Nephron progenitor cell (in vitro differentiated cells): ENCODE results near the gene LRRIQ4.
A peak's percentile ranks its signal among the peaks of the same experiment; 100 is the strongest.

ENCODE experiments used
- DNase-seq: peaks from one replicate; pipeline ENCODE4 v3.0.0; 2021
- H3K27ac Mint-ChIP-seq: 2 replicates; pipeline ENCODE4 v1.8.0; 2021; ENCODE audit warnings: mild to moderate bottlenecking, moderate library complexity, mixed read lengths
- H3K27me3 Mint-ChIP-seq: 2 replicates; pipeline ENCODE4 v1.8.0; 2021; ENCODE audit warnings: mild to moderate bottlenecking, low read depth, mixed read lengths; ENCODE audit not compliant: poor library complexity
- H3K36me3 Mint-ChIP-seq: 2 replicates; pipeline ENCODE4 v1.8.0; 2021; ENCODE audit warnings: low read depth, mixed read lengths
- H3K4me1 Mint-ChIP-seq: 2 replicates; pipeline ENCODE4 v1.8.0; 2021; ENCODE audit warnings: mixed read lengths
- H3K4me3 Mint-ChIP-seq: 2 replicates; pipeline ENCODE4 v1.8.0; 2021; ENCODE audit warnings: mild to moderate bottlenecking, moderate library complexity, mixed read lengths
- H3K9me3 Mint-ChIP-seq: 2 replicates; pipeline ENCODE4 v1.8.0; 2021; ENCODE audit warnings: mild to moderate bottlenecking, moderate library complexity, mixed read lengths
- CTCF ChIP-seq: fragments of 200-600 bp; sonication (generic); IDR thresholded peaks from 2 replicates; pipeline ENCODE4 v1.5.0; 2021; ENCODE audit warnings: antibody characterized with exemption

Gene LRRIQ4

GRCh38 chr3:169855514-169855913 is 42.8 kb downstream of the LRRIQ4 start:
- TF ChIP-seq CTCF, result no peak
- no peak overlapping the region for H3K4me3 Mint-ChIP-seq
- no peak for DNase-seq
- no peak overlapping the region for H3K27ac Mint-ChIP-seq
- H3K4me1 Mint-ChIP-seq, result peaks cover 4% of the 10 kb centered on the region
- no peaks in the 10 kb centered on the region for H3K9me3 Mint-ChIP-seq
- peaks cover 14% of the 10 kb centered on the region for H3K27me3 Mint-ChIP-seq
- no peaks in the 10 kb centered on the region for H3K36me3 Mint-ChIP-seq

- no peaks in the 10 kb centered on the region for H3K9me3 Mint-ChIP-seq
- peaks cover 22% of the 10 kb centered on the region for H3K27me3 Mint-ChIP-seq
- TF ChIP-seq CTCF, result no peak
Observed at GRCh38 chr3:169857811-169858210, 45.1 kb downstream of the LRRIQ4 start.

GRCh38 chr3:169861871-169862270 is 49.2 kb downstream of the LRRIQ4 start:
- Mint-ChIP-seq H3K4me3 (no peak overlapping the region), H3K36me3 (no peaks in the 10 kb centered on the region), H3K9me3 (no peaks in the 10 kb centered on the region), H3K27me3 (peaks cover 8% of the 10 kb centered on the region), H3K27ac (no peak overlapping the region), H3K4me1 (no peaks in the 10 kb centered on the region)
- TF ChIP-seq CTCF, result no peak
- no peak for DNase-seq

More at GRCh38 chr3:169857811-169858210, 45.1 kb downstream of the LRRIQ4 start:
- no peak overlapping the region for H3K27ac Mint-ChIP-seq
- no peak overlapping the region for H3K4me3 Mint-ChIP-seq
- no peaks in the 10 kb centered on the region for H3K36me3 Mint-ChIP-seq
- DNase-seq, result no peak
- no peaks in the 10 kb centered on the region for H3K4me1 Mint-ChIP-seq

- H3K36me3 Mint-ChIP-seq, result no peaks in the 10 kb centered on the region
- H3K4me1 Mint-ChIP-seq, result no peaks in the 10 kb centered on the region
- no peaks in the 10 kb centered on the region for H3K9me3 Mint-ChIP-seq
- H3K4me3 Mint-ChIP-seq, result no peak overlapping the region
- DNase-seq, result peak; percentile 70
- peak; percentile 93 for TF ChIP-seq CTCF
- H3K27ac Mint-ChIP-seq, result no peak overlapping the region
- peaks cover 8% of the 10 kb centered on the region for H3K27me3 Mint-ChIP-seq
Observed at GRCh38 chr3:169863458-169863899, 50.8 kb downstream of the LRRIQ4 start.

- Mint-ChIP-seq H3K4me1 (no peaks in the 10 kb centered on the region), H3K9me3 (no peaks in the 10 kb centered on the region), H3K27me3 (peaks cover 8% of the 10 kb centered on the region), H3K36me3 (no peaks in the 10 kb centered on the region), H3K27ac (no peak overlapping the region), H3K4me3 (no peak overlapping the region)
- TF ChIP-seq CTCF, result no peak
- no peak for DNase-seq
Observed at GRCh38 chr3:169864270-169864669, 51.6 kb downstream of the LRRIQ4 start.

- H3K36me3 Mint-ChIP-seq, result no peaks in the 10 kb centered on the region
- H3K27me3 Mint-ChIP-seq, result peaks cover 8% of the 10 kb centered on the region
- no peak for DNase-seq
- peaks cover 8% of the 10 kb centered on the region for H3K4me1 Mint-ChIP-seq
- no peak overlapping the region for H3K4me3 Mint-ChIP-seq
- H3K9me3 Mint-ChIP-seq, result no peaks in the 10 kb centered on the region
- TF ChIP-seq CTCF, result no peak
- no peak overlapping the region for H3K27ac Mint-ChIP-seq
Observed at GRCh38 chr3:169865176-169865767, 52.6 kb downstream of the LRRIQ4 start.
